Measurements from ENCODE around the gene NRDE2. TPM values are rescaled to one million over a fixed set of nuclear protein-coding genes. Genes with fewer than 3 reads are reported as not detected.

Gene NRDE2
- total RNA-seq, result 6.2 and 18.1 TPM in 2 replicates

DNA sequence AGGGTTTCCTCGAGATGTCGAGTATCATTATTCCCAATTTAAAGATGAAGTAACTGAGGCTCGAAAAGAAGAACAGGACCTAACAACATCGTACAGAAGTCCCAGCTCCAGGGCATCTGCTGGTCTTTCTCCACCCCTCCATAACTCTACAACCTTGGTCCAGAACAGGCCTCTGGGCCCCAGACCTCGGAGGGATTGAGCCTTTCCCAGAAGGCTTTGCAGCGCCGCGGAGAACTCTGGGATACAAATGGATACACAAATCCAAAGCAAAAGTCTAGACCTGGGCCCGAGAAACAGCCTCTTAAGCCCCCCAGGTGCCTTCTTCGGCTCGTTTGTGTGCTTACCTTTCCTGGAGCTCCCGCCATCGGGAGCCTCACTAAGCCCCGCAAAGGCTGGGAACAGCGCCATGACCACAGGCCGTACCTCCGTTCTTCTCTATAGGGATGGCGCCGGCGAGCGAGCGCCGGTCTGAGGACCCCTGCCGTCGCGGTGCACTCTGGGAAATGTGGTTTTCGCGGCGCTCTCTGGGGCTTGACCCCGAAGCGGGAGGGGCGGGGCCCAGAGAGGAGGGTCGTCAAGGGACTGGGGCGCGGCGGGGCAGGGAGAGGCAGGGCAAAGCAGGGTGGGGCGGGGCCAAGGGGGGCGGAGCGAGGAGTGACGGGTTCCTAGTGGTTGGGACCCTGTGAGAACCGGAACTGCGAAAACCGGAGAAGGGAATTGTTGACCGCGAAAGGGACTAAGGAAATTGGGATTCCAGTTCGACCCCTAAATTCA is at the start of gene NRDE2:
Gene NRDE2, minus strand, starts transcription at position 445 of the 774 bp plus-strand sequence. Its CDS starts 37 bp downstream, at position 408.

GRCh38 chr14:90256354-90257131 is 75.2 kb downstream of the NRDE2 start, which contains the start of gene PSMC1:
PSMC1 (plus strand) TSS chr14:90256553; CDS start chr14:90256598, 45 bp downstream.

Other genes starting within 250 kb of the NRDE2 start
- 129 and 130 TPM in 2 replicates for gene PSMC1, start 75.4 kb downstream of the NRDE2 start, total RNA-seq
- 90.9 and 361 TPM in 2 replicates for gene CALM1, start 65.1 kb upstream of the NRDE2 start, total RNA-seq

All from epithelial cell of alveolus of lung (primary cell).